Mononuclear cell (primary cell): ENCODE results near the gene PSMD6. TPM values are rescaled to one million over a fixed set of nuclear protein-coding genes. Genes with fewer than 3 reads are reported as not detected.

ENCODE experiments used
- H3K27me3 ChIP-seq: 2 replicates; pipeline ENCODE4 v1.6.0; 2011; ENCODE audit warnings: low read length, control low read depth; ENCODE audit not compliant: insufficient read depth
- H3K4me1 ChIP-seq: 2 replicates; pipeline ENCODE4 v1.5.1; 2011; ENCODE audit warnings: mild to moderate bottlenecking, low read length, control low read depth; ENCODE audit not compliant: insufficient read depth
- H3K4me3 ChIP-seq: 2 replicates; pipeline ENCODE4 v1.5.1; 2011; ENCODE audit warnings: mild to moderate bottlenecking, low read length, moderate library complexity
- H3K9me3 ChIP-seq: 2 replicates; pipeline ENCODE4 v1.5.1; 2011; ENCODE audit warnings: low read depth, mild to moderate bottlenecking, control low read depth, low read length
- total RNA-seq: library from RNA; depleted of rRNA; stranded (reverse); fragments of >200 nt; gene quantifications from one replicate; pipeline ENCODE4 v1.2.3, GENCODE V29; 2012

PSMD6 gene
- total RNA-seq, 1 donor = 115 TPM

GRCh38 chr3:64053581-64053980 is 30.3 kb upstream of the PSMD6 start:
- H3K4me1 ChIP-seq = no peaks in the 10 kb centered on the region
- H3K9me3 ChIP-seq = no peaks in the 10 kb centered on the region
- H3K27me3 ChIP-seq = no peaks in the 10 kb centered on the region
- H3K4me3 ChIP-seq = no peak overlapping the region

GRCh38 chr3:64053117-64053516 is 29.8 kb upstream of the PSMD6 start:
- Histone ChIP-seq H3K9me3 (no peaks in the 10 kb centered on the region), H3K4me1 (peaks cover 1% of the 10 kb centered on the region), H3K27me3 (no peaks in the 10 kb centered on the region), H3K4me3 (no peak overlapping the region)

GRCh38 chr3:64049832-64050231 is 26.5 kb upstream of the PSMD6 start:
- Histone ChIP-seq H3K27me3 (no peaks in the 10 kb centered on the region), H3K4me1 (peaks cover 3% of the 10 kb centered on the region), H3K4me3 (no peak overlapping the region), H3K9me3 (no peaks in the 10 kb centered on the region)

- Histone ChIP-seq H3K27me3 (no peaks in the 10 kb centered on the region), H3K9me3 (no peaks in the 10 kb centered on the region), H3K4me3 (no peak overlapping the region), H3K4me1 (peaks cover 3% of the 10 kb centered on the region)
Observed at GRCh38 chr3:64049136-64049535, 25.8 kb upstream of the PSMD6 start.

- no peaks in the 10 kb centered on the region for H3K27me3 ChIP-seq
- H3K9me3 ChIP-seq = no peaks in the 10 kb centered on the region
- H3K4me3 ChIP-seq = no peak overlapping the region
- H3K4me1 ChIP-seq = peaks cover 3% of the 10 kb centered on the region
Observed at GRCh38 chr3:64048631-64049061, 25.4 kb upstream of the PSMD6 start.

- H3K4me1 ChIP-seq = peaks cover 3% of the 10 kb centered on the region
- H3K9me3 ChIP-seq = no peaks in the 10 kb centered on the region
- no peak overlapping the region for H3K4me3 ChIP-seq
- H3K27me3 ChIP-seq = peaks cover 1% of the 10 kb centered on the region
Observed at GRCh38 chr3:64047787-64048186, 24.5 kb upstream of the PSMD6 start.

- peaks cover 3% of the 10 kb centered on the region for H3K4me1 ChIP-seq
- H3K27me3 ChIP-seq = peaks cover 6% of the 10 kb centered on the region
- no peak overlapping the region for H3K4me3 ChIP-seq
- no peaks in the 10 kb centered on the region for H3K9me3 ChIP-seq
Observed at GRCh38 chr3:64046996-64047594, 23.8 kb upstream of the PSMD6 start.

GRCh38 chr3:64046592-64046991 is 23.3 kb upstream of the PSMD6 start:
- Histone ChIP-seq H3K4me1 (peaks cover 3% of the 10 kb centered on the region), H3K9me3 (no peaks in the 10 kb centered on the region), H3K27me3 (peaks cover 6% of the 10 kb centered on the region), H3K4me3 (no peak overlapping the region)

- peaks cover 3% of the 10 kb centered on the region for H3K4me1 ChIP-seq
- no peaks in the 10 kb centered on the region for H3K9me3 ChIP-seq
- H3K27me3 ChIP-seq = peaks cover 6% of the 10 kb centered on the region
- no peak overlapping the region for H3K4me3 ChIP-seq
Observed at GRCh38 chr3:64042952-64043351, 19.7 kb upstream of the PSMD6 start.

- H3K4me1 ChIP-seq = peaks cover 3% of the 10 kb centered on the region
- H3K9me3 ChIP-seq = no peaks in the 10 kb centered on the region
- H3K27me3 ChIP-seq = peaks cover 6% of the 10 kb centered on the region
- no peak overlapping the region for H3K4me3 ChIP-seq
Observed at GRCh38 chr3:64039981-64040733, 16.9 kb upstream of the PSMD6 start.

GRCh38 chr3:64039332-64039731 is 16.0 kb upstream of the PSMD6 start:
- Histone ChIP-seq H3K27me3 (peaks cover 6% of the 10 kb centered on the region), H3K9me3 (no peaks in the 10 kb centered on the region), H3K4me3 (no peak overlapping the region), H3K4me1 (peaks cover 3% of the 10 kb centered on the region)

- H3K4me3 ChIP-seq = no peak overlapping the region
- H3K27me3 ChIP-seq = peaks cover 6% of the 10 kb centered on the region
- H3K9me3 ChIP-seq = no peaks in the 10 kb centered on the region
- peaks cover 3% of the 10 kb centered on the region for H3K4me1 ChIP-seq
Observed at GRCh38 chr3:64038253-64038767, 15.0 kb upstream of the PSMD6 start.

GRCh38 chr3:64037084-64037483 is 13.8 kb upstream of the PSMD6 start:
- H3K4me1 ChIP-seq = peaks cover 3% of the 10 kb centered on the region
- no peak overlapping the region for H3K4me3 ChIP-seq
- no peaks in the 10 kb centered on the region for H3K9me3 ChIP-seq
- H3K27me3 ChIP-seq = no peaks in the 10 kb centered on the region

- H3K27me3 ChIP-seq = peaks cover 21% of the 10 kb centered on the region
- no peak overlapping the region for H3K4me3 ChIP-seq
- no peaks in the 10 kb centered on the region for H3K9me3 ChIP-seq
- peaks cover 10% of the 10 kb centered on the region for H3K4me1 ChIP-seq
Observed at GRCh38 chr3:64033069-64033468, 9.8 kb upstream of the PSMD6 start.

GRCh38 chr3:64031540-64032508 is 8.5 kb upstream of the PSMD6 start:
- Histone ChIP-seq H3K4me3 (no peak overlapping the region), H3K9me3 (no peaks in the 10 kb centered on the region), H3K4me1 (peaks cover 10% of the 10 kb centered on the region), H3K27me3 (peaks cover 29% of the 10 kb centered on the region)
